Hematopoietic multipotent progenitor cell treated with erythropoietin and hydrocortisone succinate and interleukin-3 and kit ligand, for 17 days (in vitro differentiated cells): Measurements from ENCODE around the gene FHOD3.
"Not testable (repeated sequence)": the region's sequence is repeated elsewhere in the genome, so short reads cannot be mapped to it uniquely, and the experiment has no call there.

Source experiments
- DNase-seq: peaks from one replicate; pipeline ENCODE4 v3.0.0-alpha.2; 2015; ENCODE audit warnings: low spot score

The FHOD3 gene

DNA sequence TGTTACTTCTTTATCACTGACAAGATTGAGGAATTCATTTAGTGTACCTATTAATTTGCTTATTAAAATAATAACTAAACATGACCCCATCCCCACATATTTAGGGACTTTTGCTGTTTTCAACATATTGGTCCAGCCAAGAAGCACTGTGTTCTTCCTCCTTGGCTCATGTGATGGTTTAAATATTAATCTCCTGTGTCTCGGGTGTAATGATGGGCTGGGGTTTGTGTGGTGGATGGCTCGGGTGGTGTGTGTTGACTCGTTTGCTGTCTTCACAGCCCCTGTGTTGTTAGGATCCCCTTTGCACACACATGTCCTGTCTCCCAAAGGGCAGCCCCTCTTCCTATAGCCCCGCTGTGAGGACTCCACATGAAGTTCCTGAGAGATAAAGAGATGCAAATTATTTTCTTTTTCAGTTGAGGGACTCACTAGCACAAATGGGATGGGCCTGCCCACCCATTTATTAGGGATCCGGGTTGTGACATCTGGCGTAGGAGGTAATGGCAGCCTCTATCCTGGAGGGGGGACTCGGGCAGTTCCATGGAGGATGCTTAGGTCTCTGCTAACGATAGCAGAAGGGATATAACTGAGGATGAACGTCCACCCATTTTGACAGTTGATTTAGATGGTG is 53.4 kb downstream of the FHOD3 start:
- no peak for DNase-seq

DNA sequence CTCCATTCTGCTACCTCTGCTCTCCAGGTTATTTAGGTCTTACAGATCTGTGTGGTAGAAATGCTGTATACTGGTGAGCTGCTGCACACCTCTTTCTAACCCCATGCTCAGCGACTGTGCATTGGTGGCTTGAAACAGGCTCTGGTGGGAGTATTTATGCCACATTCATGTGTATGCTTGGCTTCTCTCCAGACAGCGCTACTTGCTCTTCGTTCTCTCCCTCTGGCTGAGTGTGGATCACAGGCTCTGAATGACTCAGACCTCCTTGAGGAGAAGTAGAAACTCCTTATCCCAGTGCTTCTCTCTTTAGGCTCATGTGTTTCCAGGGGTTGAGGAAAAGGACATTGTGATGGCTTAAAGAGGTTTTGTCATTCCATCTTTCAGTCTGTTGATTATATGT is 54.9 kb downstream of the FHOD3 start:
- DNase-seq = no peak

DNA sequence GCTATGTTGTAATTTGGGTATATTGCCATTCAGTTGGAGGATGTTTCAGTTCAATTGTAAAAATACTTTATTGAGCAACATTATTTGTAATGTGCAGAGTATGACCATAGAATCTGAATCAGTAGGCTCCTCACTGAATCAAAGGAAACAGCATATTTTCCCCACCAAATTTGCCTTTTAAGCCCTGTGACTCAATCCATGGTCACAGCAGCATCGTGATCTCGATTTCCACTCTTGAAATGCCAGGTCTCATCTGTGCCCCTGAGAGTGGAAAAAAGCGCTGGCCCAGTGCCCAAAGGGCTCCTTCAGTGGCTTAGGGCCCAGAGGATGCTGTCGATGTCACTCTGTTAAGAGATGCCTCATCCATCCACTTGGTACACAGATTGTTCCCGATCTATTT is 57.5 kb downstream of the FHOD3 start:
- DNase-seq = no peak

DNA sequence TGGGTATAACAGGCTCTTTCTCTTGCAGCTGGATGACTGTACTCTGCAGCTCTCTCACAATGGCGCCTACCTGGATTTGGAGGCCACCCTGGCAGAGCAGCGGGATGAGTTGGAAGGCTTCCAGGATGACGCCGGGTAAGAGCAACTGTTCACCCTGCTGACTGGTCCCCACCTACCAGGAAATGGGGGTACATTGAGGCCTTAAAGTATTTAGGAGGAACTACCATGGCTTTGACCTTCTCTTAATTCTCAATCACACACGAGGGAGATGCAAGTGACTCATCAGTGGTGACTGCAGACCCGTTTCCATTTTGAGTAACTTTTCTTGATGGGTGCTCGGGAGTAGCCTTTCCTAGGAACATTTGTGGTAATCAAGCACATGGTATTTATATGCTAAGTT is 58.0 kb downstream of the FHOD3 start:
- no peak for DNase-seq

DNA sequence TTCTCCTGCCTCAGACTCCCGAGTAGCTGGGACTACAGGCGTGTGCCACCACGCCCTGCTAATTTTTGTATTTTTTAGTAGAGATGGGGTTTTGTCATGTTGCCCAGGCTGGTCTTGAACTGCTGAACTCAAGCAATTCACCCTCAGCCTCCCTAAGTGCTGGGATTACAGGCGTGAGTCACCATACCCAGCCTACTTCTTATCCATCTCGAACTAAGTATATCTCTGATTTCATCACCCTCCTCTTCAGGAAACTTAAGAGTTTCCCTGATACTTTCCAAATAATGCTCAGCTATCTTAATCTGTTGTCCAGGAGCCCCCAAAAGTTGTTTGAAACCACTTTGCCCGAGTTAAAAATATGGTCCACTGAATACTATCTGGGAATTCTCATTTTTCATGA is 59.2 kb downstream of the FHOD3 start:
- DNase-seq = not testable (repeated sequence)

DNA sequence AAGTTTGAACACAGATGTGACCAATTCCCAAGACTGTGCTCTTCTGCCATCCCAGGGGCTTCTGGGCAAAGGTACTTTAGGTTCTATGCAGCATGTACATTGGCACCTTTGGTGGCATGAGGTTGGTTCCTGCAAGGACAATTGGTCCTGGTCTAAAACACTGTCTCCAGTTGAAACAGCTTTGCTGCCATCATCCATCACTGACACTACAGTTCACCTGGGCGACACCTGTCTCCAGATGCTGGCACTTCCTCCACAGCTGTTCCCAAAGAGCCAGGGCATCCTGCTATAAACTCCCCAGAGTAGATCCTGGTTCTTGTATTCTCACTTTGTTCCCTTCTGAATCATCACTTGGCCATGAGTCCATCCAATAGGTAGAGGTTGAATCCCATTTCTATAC is 60.6 kb downstream of the FHOD3 start:
- DNase-seq = no peak

DNA sequence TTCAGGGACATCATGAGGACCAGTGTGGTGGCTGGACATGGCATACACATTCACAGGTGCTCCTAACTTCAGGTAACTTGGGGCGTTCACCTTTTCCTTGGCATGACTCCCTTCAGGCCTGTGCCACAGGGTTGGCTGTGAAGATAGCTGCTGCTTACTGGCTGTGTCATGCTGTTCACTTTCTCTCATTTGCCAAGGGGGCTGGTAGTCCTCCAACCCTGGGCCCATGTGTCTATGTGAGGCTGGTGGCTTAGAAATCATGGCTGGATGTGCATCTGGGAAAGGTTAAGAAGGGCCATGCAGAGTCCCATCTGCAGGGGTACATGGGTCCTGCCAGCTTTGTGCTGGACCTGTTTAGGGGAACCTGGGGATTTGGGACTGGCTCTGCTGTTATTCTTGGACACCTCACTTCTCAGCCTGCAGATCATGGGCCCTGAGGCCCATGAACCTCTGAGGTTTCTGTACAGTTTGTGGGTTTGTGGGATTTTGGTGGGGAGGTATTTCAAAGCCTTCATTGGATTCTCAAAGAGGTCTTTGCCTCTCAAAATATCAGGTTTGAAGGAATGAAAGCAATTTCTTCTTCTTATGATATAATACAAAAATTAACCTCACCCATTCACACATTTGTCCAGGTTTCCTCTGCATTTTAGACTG is 62.9 kb downstream of the FHOD3 start:
- DNase-seq = no peak

DNA sequence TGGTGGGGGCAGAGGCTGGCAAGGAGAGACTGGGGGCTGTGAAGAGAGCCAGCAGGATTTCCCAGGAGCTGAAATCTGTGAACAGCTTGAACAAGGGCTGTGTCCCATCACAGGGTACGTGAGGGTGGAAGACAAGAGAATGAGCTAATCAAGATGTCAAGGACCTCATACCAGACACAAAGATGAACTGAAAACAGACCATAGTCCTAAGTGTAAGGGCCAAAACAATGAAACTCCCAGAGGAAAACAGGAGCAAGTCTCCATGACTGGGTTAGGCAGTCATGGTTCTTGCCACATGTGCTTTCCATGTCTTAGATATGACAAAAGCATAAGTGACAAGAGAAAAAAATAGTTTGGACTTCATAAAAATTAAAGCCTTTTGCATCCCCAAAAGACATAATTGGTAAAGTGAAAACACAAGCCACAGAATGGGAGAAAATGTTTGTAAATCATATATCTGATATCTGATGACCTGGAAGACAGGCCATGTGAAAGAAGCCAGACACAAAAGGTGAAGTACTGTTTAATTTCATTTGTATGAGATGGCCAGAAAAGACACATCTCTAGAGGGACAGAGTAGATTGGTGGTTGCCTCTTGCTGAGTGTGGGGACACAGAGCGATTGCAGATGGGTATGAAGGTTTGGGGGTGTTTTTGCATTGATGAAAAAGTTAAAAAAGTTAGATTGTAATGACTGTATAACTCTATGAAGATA is 67.6 kb downstream of the FHOD3 start:
- DNase-seq = no peak

DNA sequence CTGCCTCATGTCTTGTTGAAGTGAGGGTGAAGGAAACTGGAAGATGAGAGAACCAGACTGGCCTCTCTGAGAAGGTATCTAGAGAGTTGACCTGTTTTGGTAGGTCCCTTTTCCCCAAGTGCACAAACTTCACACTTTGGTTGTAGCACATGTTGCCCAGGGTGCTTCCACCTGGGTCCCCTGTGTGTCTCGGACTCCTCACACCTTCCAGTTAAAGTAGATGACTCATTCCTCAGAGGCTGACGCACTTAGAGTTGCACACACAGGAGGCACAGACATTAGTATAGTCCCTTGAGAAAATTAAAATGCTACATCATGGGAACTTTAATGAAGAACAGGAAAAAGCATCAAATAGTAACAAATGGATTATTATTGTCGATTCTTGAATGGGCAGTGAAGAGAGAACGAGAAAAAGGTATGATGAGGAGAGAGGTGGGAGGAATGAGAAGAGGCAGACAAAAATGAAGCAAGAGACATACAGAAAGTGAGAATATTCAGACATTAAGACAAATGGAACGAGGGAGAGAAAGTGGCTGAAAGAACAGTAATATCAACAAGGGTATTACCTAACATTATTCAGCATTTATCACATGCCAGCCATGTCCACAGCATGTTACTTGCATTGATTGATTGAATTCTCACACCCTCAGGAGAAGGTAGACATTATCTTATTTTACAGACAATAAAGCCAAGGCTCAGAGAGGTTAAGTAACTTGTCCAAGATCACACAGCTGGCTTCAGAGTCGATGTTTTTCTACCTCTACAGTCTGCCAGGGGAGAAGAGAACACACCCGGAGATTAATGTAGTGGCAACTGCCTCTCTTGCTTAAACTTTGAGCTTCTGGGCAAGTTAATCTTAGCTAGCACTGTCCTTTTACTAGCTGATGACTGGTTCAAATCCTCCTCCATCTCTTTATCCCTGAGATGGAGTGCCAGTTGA is 68.6 kb downstream of the FHOD3 start:
- DNase-seq = no peak

DNA sequence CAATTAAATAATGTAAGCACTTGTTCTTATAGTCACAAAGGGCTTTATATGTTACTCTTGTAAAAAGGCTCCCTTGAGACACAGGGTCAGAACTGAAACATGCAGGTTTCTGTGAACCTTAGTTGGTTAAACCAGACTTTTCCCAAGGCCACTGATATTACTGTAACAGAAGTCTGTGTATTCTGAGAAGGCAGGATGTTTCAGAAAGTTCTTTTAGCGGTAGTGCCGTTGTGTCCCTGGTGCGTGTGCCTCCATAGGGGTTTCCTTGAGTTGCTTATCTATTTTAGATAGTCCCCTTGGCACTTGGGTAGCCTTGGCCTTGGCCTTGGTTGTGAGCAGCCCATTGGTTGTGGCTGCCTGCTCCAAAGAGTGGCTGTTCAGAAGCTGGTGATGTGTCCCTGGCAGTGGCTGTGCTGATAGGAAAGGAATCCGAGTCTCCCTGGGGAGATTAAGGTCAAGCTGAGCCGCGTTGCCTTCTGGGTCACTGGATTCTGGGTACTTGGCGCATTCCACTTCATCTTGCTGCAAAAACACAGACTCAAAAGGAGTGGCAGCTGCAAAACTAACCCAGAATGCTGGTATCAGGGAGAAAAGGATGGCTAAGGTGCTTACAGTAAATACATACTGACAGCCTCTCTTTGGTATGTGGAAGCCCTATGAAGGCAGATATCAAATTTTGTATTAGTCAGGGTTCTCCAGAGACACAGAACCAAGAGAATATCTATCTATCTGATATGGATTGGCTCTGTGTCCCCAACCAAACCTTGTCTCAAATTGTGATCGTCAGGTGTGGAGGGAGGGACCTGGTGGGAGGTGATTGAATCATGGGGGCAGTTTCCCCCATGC is 69.7 kb downstream of the FHOD3 start:
- DNase-seq = no peak

DNA sequence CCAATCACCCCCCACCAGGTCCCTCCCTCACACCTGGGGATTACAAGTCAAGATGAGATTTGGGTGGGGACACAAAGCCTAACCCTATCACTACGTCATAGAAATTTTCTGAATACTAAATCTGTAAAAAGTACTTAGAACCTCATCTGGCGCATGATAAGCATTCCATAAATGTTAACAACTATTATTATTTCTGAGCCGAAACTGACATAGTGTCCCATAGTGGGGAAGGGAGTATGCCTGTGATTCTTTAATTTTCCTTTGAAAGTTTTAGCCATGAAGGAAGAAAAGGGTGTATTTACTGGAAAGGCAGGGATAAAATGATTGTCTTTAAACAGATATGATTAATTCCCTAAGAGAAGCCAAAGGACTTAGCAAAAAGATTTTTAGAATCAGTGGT is 71.4 kb downstream of the FHOD3 start:
- DNase-seq = no peak

DNA sequence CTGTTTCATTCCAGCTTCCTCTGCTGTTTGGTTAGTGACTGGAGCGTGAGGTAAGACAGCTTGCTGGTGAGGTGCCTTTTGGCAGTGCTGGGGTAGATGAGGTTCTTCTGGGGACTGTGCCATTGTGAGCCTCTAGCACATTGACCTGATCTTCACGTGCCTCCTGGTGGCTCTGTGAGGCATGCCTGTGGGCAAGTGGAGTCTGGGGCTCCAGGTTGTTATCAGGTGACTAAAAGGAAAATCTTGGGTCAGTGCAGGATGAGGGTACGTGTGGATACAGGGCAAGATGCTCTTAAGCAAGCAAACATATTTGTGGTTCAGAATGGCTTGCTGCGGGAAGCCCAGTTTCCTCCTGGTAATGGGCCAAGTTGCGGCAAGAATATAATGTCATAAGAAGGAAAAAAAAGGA is 75.4 kb downstream of the FHOD3 start:
- no peak for DNase-seq

DNA sequence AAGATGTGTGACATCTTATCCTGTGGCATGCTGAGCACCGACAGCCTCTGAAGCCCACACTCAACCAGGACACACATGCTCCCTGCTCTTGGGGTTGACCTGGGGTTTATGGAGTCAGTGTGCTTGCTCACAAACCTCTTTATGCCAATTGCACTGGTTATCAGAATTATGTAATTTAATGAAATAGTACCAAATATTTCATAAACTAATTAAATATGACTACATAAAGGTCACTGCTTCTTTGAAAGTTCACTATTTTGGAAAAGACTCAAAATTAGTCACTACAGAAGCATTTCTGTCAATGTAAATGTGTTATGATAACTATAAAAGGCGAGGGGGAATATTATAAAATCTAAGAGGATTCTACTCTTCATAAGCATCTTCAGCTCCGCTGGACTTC is 76.7 kb downstream of the FHOD3 start:
- no peak for DNase-seq

DNA sequence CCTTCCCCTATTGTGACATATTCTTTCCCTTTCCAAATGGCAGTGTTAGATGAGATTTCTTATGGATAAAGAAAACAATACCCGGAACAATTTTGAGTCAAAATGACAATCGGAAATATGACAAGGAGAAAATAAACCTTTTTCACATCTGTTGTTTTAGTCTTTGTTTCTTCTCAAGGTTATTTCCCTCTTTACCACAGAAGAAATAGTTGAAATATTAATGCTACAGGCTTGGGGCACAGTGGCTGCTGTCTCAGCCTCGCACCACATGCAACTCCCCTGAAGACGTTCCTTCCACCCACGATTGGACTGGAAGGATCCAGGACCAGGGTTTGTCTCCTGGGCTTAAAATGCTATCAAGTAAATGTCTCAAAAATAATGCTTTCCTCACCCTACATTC is 77.6 kb downstream of the FHOD3 start:
- DNase-seq = no peak

DNA sequence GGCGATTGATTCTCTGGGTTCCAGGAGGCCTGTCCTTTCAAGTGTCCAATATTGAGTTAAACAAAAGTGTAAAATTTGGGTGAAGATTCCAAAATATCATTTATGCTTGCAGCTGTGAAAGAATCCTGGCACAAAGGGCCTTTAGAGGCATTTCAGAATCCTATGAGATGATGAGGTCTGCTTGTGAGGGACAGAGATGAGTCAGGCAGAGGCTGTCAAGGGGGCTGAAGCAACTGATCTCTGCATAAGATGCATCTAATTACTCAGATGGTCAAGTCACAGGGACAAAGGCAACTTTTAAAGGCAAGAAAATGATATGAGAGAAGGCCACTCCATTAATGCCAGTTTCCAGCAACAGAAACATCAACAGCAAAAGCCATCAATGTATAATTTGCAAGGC is 78.8 kb downstream of the FHOD3 start:
- DNase-seq = no peak

DNA sequence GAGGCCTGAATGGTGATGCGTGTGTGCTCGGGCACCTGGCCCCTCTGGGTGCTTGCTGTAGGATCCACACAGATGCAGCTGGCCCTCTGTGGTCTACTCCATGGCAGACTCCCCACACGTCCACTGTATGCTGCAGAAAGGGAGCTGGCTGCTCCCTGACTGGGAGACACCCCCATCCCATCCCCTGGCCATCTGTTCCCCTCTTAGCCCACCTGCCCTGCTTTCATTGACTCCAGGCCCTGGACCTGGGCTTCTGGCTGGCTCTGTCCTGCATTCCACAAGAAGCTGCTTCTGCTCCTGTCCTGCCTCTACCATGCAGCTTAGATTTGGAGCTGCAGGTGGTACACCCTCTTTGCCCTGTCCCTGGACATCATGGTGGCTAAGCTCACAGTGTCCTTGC is 80.1 kb downstream of the FHOD3 start:
- DNase-seq = no peak

DNA sequence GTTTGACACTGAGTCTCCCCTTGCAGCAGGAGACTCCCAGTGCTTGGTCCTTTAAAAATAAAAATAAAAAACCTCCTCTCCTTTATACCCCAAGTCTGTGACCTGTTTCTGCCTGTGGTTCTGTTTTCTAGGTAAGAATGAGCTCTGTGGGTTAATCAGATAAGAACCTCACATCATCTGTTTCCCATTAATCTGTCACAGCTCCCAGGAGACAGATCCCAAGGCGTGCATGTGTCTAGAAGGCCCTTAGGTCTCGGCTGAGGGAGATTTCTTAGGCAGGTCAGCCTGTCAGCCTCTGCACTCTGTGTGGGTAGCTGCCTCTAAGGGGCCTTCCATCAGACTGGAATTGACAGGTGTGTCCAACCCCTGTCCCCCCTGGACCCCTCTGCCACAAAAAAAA is 80.7 kb downstream of the FHOD3 start:
- DNase-seq = no peak

DNA sequence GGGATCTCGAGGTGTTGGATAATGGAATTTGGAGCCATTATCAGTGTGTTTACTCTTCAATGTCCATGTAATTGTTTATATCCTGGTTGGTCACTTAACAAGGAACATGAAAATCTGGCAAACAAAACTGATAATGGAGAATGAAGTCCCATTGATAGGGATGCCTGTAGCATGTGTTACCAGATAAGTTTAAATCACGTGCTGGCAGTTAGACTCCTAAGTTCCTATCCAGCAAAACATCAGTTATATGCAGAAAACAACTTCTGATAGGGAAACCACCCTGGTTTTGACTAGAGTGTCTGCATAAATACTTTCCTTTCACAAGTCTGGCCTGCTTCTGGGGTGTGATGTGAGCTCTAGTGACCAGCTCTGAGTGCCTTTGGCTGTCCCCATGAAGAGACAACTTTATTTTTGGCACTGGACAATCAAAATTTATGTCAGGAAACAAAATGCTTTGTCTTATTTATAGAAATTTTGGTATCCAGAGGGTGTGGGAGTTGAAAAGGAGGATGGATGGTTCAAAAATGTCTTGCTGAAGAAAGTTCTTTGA is 82.0 kb downstream of the FHOD3 start:
- no peak for DNase-seq

DNA sequence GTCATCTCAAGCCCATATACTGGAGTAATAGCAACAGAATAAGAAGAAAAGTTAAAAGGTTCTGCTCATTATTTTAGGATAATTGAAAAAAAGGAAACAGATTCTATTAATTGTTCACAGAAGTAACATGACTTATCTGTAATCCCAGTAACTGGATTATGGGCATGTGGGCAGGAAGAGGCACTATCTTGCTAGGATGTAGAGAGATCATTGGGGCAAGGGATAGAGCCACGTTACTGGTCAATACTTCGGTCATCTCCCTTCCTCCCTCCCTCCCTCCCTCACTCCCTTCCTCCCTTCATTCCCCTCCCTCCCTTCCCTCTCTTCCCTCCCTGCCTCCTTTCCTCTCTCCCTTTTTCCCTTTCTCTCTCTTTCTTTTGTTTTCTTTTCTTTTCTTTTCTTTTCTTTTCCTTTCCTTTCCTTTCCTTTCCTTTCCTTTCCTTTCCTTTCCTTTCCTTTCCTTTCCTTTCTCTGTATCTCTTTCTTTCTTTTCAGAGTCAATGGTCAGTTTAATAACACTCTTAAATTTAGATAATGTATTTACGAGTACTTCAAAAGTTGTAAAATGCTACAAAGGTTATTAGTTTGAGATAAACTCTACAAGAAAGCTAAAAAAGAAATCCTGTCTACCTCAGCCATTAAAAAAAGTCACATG is 82.8 kb downstream of the FHOD3 start:
- DNase-seq = no peak

DNA sequence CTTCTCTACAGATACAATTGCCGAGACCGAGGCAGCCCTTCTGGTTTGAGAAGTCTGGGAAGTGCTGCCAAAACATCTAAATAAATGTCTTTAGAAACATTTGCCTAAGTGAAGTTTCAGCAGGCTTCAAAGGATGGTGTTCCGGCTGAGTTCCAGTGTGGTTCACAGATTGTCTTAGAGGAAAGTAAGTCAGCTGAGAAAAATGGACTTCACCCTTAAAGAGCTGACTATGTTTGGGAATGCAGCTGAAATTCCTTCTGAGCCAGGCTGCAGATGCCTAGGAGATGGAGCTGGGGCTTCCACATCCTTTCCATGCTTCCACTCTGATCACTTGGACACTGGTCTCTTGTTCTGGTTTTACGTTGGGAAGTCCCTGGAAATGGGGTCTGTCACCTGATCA is 83.6 kb downstream of the FHOD3 start:
- DNase-seq = no peak

DNA sequence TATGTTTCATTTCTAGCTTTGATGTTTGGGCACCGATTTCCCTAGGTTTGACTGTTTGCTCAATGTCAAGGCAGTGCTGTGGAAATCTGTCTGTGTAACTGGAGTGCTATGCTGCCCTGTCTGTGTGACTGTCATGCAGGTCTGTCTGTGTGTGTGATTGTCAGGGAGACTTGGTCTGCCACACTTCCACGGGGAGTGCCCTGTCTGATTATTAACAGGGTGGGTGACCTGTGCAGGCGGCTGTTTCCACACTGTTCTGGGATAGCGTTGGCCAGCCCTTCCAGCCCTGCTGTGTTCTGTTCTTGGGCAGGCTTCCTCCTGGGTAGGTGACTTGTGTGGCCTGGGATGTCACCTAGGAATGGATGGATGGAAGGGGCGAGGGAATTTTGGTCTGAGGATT is 85.3 kb downstream of the FHOD3 start:
- no peak for DNase-seq
